B cell (primary cell): ENCODE measurements around the gene PIK3C3. TPM values are rescaled to one million over a fixed set of nuclear protein-coding genes. Genes with fewer than 3 reads are reported as not detected.

ENCODE experiments used
- ATAC-seq: fragments of 200-7000 bp; cut with Tn5 transposase; one replicate; pipeline ENCODE4 v1.10.0; 2021; ENCODE audit warnings: low read depth, mild to moderate bottlenecking, moderate number of reproducible peaks, moderate library complexity
- CTCF ChIA-PET: fragments of 350-600 bp; sonication (Branson Sonifier 250); formaldehyde crosslinking; loops from one replicate; lab custom pipeline; 2021; ENCODE audit warnings: antibody characterized with exemption, inconsistent platforms; lab: Charles Lee
- POLR2A ChIA-PET: fragments of 350-600 bp; sonication (Branson Sonifier 250); formaldehyde crosslinking; loops from one replicate; lab custom pipeline; 2021; ENCODE audit warnings: antibody characterized with exemption; lab: Charles Lee
- DNase-seq: peaks from one replicate; pipeline ENCODE4 v3.0.0; 2013
- H2AFZ ChIP-seq: 2 replicates; pipeline ENCODE4 v1.6.1; 2012; ENCODE audit warnings: mild to moderate bottlenecking, low read depth, low read length; ENCODE audit not compliant: insufficient read depth, poor library complexity, severe bottlenecking
- H3K27ac ChIP-seq, 2 donors: 1 replicate in 1 of 2; 2 replicates in 1 of 2; pipeline ENCODE4 v1.5.1; 2012 to 2013; ENCODE audit warnings: low read length in 2 of 2, mild to moderate bottlenecking in 2 of 2, moderate library complexity in 1 of 2
- H3K27me3 ChIP-seq, 4 experiments: fragments of 200-600 bp in 1 of 4; sonication (generic) in 1 of 4; replicated peaks in 1 of 4; 1 replicate in 2 of 4; 2 replicates in 2 of 4; pipeline versions ENCODE4 v1.6.1 to v1.7.0; 2013 to 2016; ENCODE audit warnings: low read length in 3 of 4, mild to moderate bottlenecking in 2 of 4, mixed read lengths in 1 of 4, moderate library complexity in 1 of 4; ENCODE audit not compliant: insufficient read depth in 4 of 4, control insufficient read depth in 3 of 4; ENCODE audit errors: control extremely low read depth in 1 of 4
- H3K36me3 ChIP-seq, 2 experiments: replicated peaks in 1 of 2; 1 replicate in 1 of 2; 2 replicates in 1 of 2; pipeline versions ENCODE4 v1.6.1 to v1.7.1; 2013; ENCODE audit warnings: low read length in 1 of 2; ENCODE audit not compliant: insufficient read depth in 2 of 2, control insufficient read depth in 1 of 2; ENCODE audit errors: control extremely low read depth in 1 of 2, extremely low read depth in 1 of 2
- H3K4me1 ChIP-seq, 2 donors: fragments of 200-600 bp in 1 of 2; sonication (generic) in 1 of 2; 1 replicate in 1 of 2; 2 replicates in 1 of 2; pipeline versions ENCODE4 v1.5.1 to v1.6.1; 2013 to 2017; ENCODE audit warnings: low read length in 2 of 2; ENCODE audit not compliant: control insufficient read depth in 2 of 2, insufficient read depth in 2 of 2
- H3K4me2 ChIP-seq: replicated peaks from 2 replicates; pipeline ENCODE3; 2012; ENCODE audit warnings: mild to moderate bottlenecking, low read depth, low read length; ENCODE audit not compliant: poor library complexity, severe bottlenecking
- H3K4me3 ChIP-seq, 5 experiments: fragments of 200-600 bp in 1 of 5; sonication (generic) in 1 of 5; 1 replicate in 3 of 5; 2 replicates in 2 of 5; pipeline versions ENCODE4 v1.5.1 to v1.7.0; 2011 to 2016; ENCODE audit warnings: low read length in 4 of 5, mild to moderate bottlenecking in 4 of 5, low read depth in 2 of 5, control low read depth in 1 of 5, moderate library complexity in 1 of 5; ENCODE audit not compliant: insufficient read depth in 1 of 5; ENCODE audit errors: control extremely low read depth in 1 of 5, extremely low read depth in 1 of 5
- H3K79me2 ChIP-seq: fragments of 200-600 bp; sonication (generic); one replicate; pipeline ENCODE4 v1.6.0; 2016; ENCODE audit warnings: low read length; ENCODE audit not compliant: control insufficient read depth, insufficient read depth
- H3K9ac ChIP-seq: fragments of 200-600 bp; sonication (generic); 2 replicates; pipeline ENCODE4 v1.6.1; 2017; ENCODE audit warnings: mild to moderate bottlenecking, low read length, moderate library complexity
- H3K9me3 ChIP-seq, 3 donors: one replicate each; pipeline versions ENCODE4 v1.6.1 to v1.7.1; 2013; ENCODE audit warnings: low read length in 2 of 3; ENCODE audit not compliant: control insufficient read depth in 2 of 3, insufficient read depth in 1 of 3; ENCODE audit errors: control extremely low read depth in 1 of 3
- H4K20me1 ChIP-seq: 2 replicates; pipeline ENCODE4 v1.6.0; 2012; ENCODE audit warnings: mild to moderate bottlenecking, low read length; ENCODE audit not compliant: insufficient read depth, control insufficient read depth, poor library complexity, severe bottlenecking
- H3K27ac Mint-ChIP-seq: one replicate; pipeline ENCODE4 v1.8.0; 2021; ENCODE audit warnings: mixed read lengths
- H3K27me3 Mint-ChIP-seq: one replicate; pipeline ENCODE4 v1.8.0; 2021; ENCODE audit warnings: mixed read lengths
- H3K4me1 Mint-ChIP-seq: one replicate; pipeline ENCODE4 v1.8.0; 2021; ENCODE audit warnings: mixed read lengths
- H3K4me3 Mint-ChIP-seq: one replicate; pipeline ENCODE4 v1.8.0; 2021; ENCODE audit warnings: mixed read lengths
- H3K9me3 Mint-ChIP-seq: one replicate; pipeline ENCODE4 v1.8.0; 2022; ENCODE audit warnings: mixed read lengths; ENCODE audit not compliant: insufficient read depth
- EZH2 ChIP-seq: IDR thresholded peaks from 2 replicates; pipeline ENCODE4 v1.6.1; 2012; ENCODE audit warnings: borderline replicate concordance, low read depth, mild to moderate bottlenecking, moderate library complexity, low read length; ENCODE audit not compliant: insufficient read depth, poor library complexity, severe bottlenecking
- WGBS: methylation state at CpG from one replicate; pipeline ENCODE4 v1.1.5; 2013; ENCODE audit warnings: missing lambda C conversion rate; ENCODE audit not compliant: insufficient coverage; 5-methylcytosine and 5-hydroxymethylcytosine counted together
- intact Hi-C: fragments of 100-400 bp; cut with micrococcal nuclease; formaldehyde crosslinking; loops from one replicate; pipeline ENCODE4 v1.10.0; 2022
- polyA plus RNA-seq: library from polyadenylated mRNA; depleted of rRNA; stranded (reverse); fragments of >200 nt; gene quantifications from 2 replicates; pipeline ENCODE4 v1.2.3, GENCODE V29; 2012
- total RNA-seq, 2 donors: library from RNA; stranded (reverse); fragments of 120-200 nt in 1 of 2; gene quantifications; 1 replicate in 1 of 2; 2 replicates in 1 of 2; pipeline versions ENCODE4 v1.2.3 to v1.2.4, GENCODE V29; 2013 to 2022
- TF ChIP-seq, protein P1 (sequence below): fragments of 200-600 bp; IDR thresholded peaks from one replicate; pipeline ENCODE4 v1.8.0; 2022; ENCODE audit warnings: antibody characterized with exemption, mild to moderate bottlenecking

The PIK3C3 gene
- total and polyA plus RNA-seq, 2 donors (not counting 1 experiment from before 2014, with no cell fraction given), result 13.3 to 87.9 TPM

- no peak overlapping the region for H3K27ac ChIP-seq
- no peak overlapping the region for H2AFZ ChIP-seq
- no peak overlapping the region for H3K4me3 ChIP-seq
- no peak for ATAC-seq
- no peak overlapping the region for H3K4me3 Mint-ChIP-seq
- peaks cover 27% of the 10 kb centered on the region for H4K20me1 ChIP-seq
- no peak overlapping the region for H3K9ac ChIP-seq
- ChIA-PET CTCF (interaction anchor here (1.1 kb wide), 1 partner anchor 58 kb away, joined by 3 read pairs; no protein-coding TSS in a partner anchor), POLR2A (no interaction called here)
- no CpG with 5 or more reads among the region's 1 CpG for WGBS
- peaks cover 12% of the 10 kb centered on the region for H3K79me2 ChIP-seq
- H3K4me1 ChIP-seq, result peaks cover 0 to 5% of the 10 kb centered on the region in 2 donors
- no peak for TF ChIP-seq EZH2
- TF ChIP-seq, protein P1, sequence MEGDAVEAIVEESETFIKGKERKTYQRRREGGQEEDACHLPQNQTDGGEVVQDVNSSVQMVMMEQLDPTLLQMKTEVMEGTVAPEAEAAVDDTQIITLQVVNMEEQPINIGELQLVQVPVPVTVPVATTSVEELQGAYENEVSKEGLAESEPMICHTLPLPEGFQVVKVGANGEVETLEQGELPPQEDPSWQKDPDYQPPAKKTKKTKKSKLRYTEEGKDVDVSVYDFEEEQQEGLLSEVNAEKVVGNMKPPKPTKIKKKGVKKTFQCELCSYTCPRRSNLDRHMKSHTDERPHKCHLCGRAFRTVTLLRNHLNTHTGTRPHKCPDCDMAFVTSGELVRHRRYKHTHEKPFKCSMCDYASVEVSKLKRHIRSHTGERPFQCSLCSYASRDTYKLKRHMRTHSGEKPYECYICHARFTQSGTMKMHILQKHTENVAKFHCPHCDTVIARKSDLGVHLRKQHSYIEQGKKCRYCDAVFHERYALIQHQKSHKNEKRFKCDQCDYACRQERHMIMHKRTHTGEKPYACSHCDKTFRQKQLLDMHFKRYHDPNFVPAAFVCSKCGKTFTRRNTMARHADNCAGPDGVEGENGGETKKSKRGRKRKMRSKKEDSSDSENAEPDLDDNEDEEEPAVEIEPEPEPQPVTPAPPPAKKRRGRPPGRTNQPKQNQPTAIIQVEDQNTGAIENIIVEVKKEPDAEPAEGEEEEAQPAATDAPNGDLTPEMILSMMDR, result no peak
- no peaks in the 10 kb centered on the region for H3K9me3 Mint-ChIP-seq
- no peaks in the 10 kb centered on the region for H3K27me3 Mint-ChIP-seq
- H3K27me3 ChIP-seq, result no peaks in the 10 kb centered on the region
- H3K27ac Mint-ChIP-seq, result no peak overlapping the region
- no peak for DNase-seq
- no peak overlapping the region for H3K4me2 ChIP-seq
- intact Hi-C loops, result no loop called here
- no peaks in the 10 kb centered on the region for H3K9me3 ChIP-seq
- H3K36me3 ChIP-seq, result peaks cover 0 to 47% of the 10 kb centered on the region in 2 experiments
- peaks cover 14% of the 10 kb centered on the region for H3K4me1 Mint-ChIP-seq
Observed at GRCh38 chr18:41969881-41970280, 14.8 kb downstream of the PIK3C3 start.

GRCh38 chr18:41972067-41972925 is 17.3 kb downstream of the PIK3C3 start:
- H3K27me3 ChIP-seq, result no peaks in the 10 kb centered on the region
- H3K4me2 ChIP-seq, result no peak overlapping the region
- peaks cover 0 to 5% of the 10 kb centered on the region in 2 donors for H3K4me1 ChIP-seq
- H3K27ac ChIP-seq, result no peak overlapping the region
- H3K9me3 Mint-ChIP-seq, result no peaks in the 10 kb centered on the region
- WGBS, result no CpG with 5 or more reads among the region's 3 CpGs
- H3K4me3 Mint-ChIP-seq, result no peak overlapping the region
- H2AFZ ChIP-seq, result no peak overlapping the region
- H3K27me3 Mint-ChIP-seq, result no peaks in the 10 kb centered on the region
- peaks cover 23% of the 10 kb centered on the region for H4K20me1 ChIP-seq
- no peaks in the 10 kb centered on the region for H3K9me3 ChIP-seq
- ATAC-seq, result no peak
- no peak for TF ChIP-seq EZH2
- TF ChIP-seq, protein P1, result no peak
- H3K79me2 ChIP-seq, result peaks cover 17% of the 10 kb centered on the region
- peaks cover 5 to 43% of the 10 kb centered on the region in 2 experiments for H3K36me3 ChIP-seq
- H3K4me1 Mint-ChIP-seq, result peaks cover 12% of the 10 kb centered on the region
- no peak overlapping the region for H3K27ac Mint-ChIP-seq
- CTCF ChIA-PET, result interaction anchor here (1.3 to 1.6 kb wide), 2 partner anchors 44 to 56 kb away, joined by 4 read pairs; no protein-coding TSS in a partner anchor
- POLR2A ChIA-PET, result no interaction called here
- intact Hi-C loops, result no loop called here
- H3K9ac ChIP-seq, result no peak overlapping the region
- H3K4me3 ChIP-seq, result no peak overlapping the region
- DNase-seq, result no peak
